Measurements from ENCODE around the gene RPS5. TPM values are rescaled to one million over a fixed set of nuclear protein-coding genes. Genes with fewer than 3 reads are reported as not detected.
"Not testable (repeated sequence)": the region's sequence is repeated elsewhere in the genome, so short reads cannot be mapped to it uniquely, and the experiment has no call there.

RPS5 gene
- total and polyA plus RNA-seq, 7 experiments from 2014 or later: 911 to 1,925 (median 1,596) TPM

DNA sequence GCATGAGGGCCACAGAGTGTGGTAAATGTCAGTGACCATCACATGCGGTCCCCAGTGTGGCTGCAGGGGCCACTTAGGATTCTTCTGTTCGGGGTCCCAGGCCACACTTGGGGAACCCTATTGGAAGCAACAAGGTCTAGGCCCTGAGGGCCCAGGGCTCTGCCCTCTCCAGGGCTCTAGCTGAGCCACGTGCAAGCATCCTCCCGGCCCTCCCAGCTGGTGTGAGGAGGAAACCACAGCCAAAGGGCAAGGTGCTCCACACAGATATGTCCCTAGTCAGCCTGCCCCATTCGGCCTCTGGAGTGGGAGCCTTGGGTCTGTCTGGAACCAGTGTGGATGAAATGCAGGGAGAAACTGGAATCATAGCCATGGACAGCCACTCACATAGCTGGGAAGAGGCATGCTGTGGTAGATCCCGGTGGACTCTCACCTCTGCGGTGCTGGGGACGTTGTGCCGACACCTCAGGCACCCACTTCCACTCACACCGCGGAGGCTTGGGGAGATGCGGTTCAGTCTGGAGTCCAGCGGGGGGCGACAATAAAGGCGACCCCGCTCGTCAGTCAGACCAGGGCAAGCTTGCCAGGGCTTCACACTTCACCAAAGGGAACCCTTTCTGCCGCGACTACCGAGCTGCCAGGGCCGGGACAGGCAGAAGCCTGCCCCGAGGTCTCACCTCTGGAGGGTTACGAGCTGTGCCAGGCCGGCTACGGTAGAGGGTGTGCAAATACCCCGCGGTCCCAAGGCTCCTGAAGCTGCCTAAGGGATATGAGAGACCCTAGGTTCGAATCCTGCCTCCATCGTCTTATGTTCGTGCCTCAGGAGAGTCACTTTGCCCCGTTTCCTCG is 20.3 kb upstream of the RPS5 start:
- intact Hi-C loops (cut with micrococcal nuclease): no loop called here
- ATAC-seq: no peak
- peaks cover 0 to 4% (median 0%) of the 10 kb centered on the region in 5 donors for H3K36me3 Mint-ChIP-seq
- Histone ChIP-seq H3K4me1 (ENCODE audit: control insufficient read depth in 2 of 2, insufficient read depth in 2 of 2, low read length in 2 of 2) (peaks cover 2 to 3% of the 10 kb centered on the region in 2 donors), H3K27me3 (ENCODE audit: control insufficient read depth in 2 of 2, insufficient read depth in 2 of 2, low read length in 2 of 2) (no peaks in the 10 kb centered on the region), H3K4me3 (ENCODE audit: low read length) (no peak overlapping the region), H3K27ac (ENCODE audit: low read depth, low read length) (no peak overlapping the region), H3K36me3 (ENCODE audit: control insufficient read depth in 2 of 3, insufficient read depth in 3 of 3, low read length in 3 of 3) (peaks cover 0 to 4% (median 0%) of the 10 kb centered on the region in 3 experiments), H3K9me3 (ENCODE audit: control insufficient read depth in 2 of 3, low read length in 3 of 3) (no peaks in the 10 kb centered on the region)
- H3K9me3 Mint-ChIP-seq: no peaks in the 10 kb centered on the region
- peaks cover 5 to 9% (median 9%) of the 10 kb centered on the region in 7 donors for H3K4me1 Mint-ChIP-seq
- ChIA-PET CTCF (no interaction called here), POLR2A (interaction anchor here (0.6 kb wide), 1 partner anchor 1017 kb away, joined by 3 read pairs; no protein-coding TSS in a partner anchor)
- H3K27ac Mint-ChIP-seq: no peak overlapping the region
- H3K4me3 Mint-ChIP-seq: no peak overlapping the region
- peaks cover 0 to 2% (median 0%) of the 10 kb centered on the region in 5 donors for H3K27me3 Mint-ChIP-seq
- no peak for DNase-seq

GRCh38 chr19:58367698-58368454 is 19.2 kb upstream of the RPS5 start:
- Mint-ChIP-seq H3K9me3 (no peaks in the 10 kb centered on the region), H3K4me1 (peaks cover 0 to 2% (median 1%) of the 10 kb centered on the region in 7 donors), H3K36me3 (peaks cover 0 to 4% (median 0%) of the 10 kb centered on the region in 5 donors), H3K4me3 (no peak overlapping the region), H3K27ac (no peak overlapping the region), H3K27me3 (no peaks in the 10 kb centered on the region)
- POLR2A ChIA-PET: no interaction called here
- Histone ChIP-seq H3K36me3 (ENCODE audit: control insufficient read depth in 2 of 3, insufficient read depth in 3 of 3, low read length in 3 of 3) (no peaks in the 10 kb centered on the region), H3K4me1 (ENCODE audit: control insufficient read depth in 2 of 2, insufficient read depth in 2 of 2, low read length in 2 of 2) (no peaks in the 10 kb centered on the region), H3K4me3 (ENCODE audit: low read length) (no peak overlapping the region), H3K27me3 (ENCODE audit: control insufficient read depth in 2 of 2, insufficient read depth in 2 of 2, low read length in 2 of 2) (no peaks in the 10 kb centered on the region), H3K27ac (ENCODE audit: low read depth, low read length) (no peak overlapping the region), H3K9me3 (ENCODE audit: control insufficient read depth in 2 of 3, low read length in 3 of 3) (no peaks in the 10 kb centered on the region)
- intact Hi-C loops (cut with micrococcal nuclease): no loop called here
- CTCF ChIA-PET: no interaction called here
- ATAC-seq (no peak), DNase-seq (no peak)

DNA sequence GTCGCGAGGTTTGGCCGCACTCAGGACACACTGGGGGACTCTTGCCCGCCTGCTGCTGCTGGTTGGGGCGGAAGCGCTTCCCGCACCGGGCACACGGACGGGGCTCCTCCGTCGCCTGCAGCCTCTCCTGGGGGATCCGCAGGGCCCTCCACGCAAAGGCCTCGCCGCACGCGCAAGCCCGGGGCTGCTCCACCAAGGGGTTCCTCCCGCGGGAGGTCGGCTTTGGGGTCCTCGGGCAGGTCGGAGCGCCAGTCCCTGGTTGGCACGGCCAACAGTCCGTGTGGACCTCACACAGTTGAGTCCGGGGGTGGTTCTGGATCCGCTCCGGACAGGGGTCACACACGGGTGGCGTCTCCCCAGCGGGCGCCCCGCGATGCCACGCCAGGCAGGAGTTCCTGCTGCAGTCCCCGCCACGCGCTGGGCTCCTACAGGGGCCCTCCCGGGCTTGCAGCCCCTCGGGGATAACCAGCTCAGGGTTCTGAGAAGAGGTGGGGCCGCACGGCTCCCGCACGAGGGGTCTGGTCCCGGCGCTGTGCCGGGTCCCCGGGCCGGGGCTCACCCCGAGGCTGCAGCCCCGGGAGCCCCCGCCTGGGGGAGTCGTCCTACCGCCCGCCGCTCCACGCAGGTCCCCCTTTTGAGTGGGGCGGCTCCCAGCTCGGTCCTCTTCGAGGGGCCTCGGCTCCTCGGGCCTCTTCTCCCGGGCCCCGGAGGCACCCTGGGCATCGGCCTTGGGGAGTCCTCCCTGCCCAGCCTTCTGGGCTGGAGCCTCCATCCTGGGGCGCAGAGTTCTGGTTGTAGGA is 18.3 kb upstream of the RPS5 start:
- no peak overlapping the region for H3K4me3 ChIP-seq (ENCODE audit: low read length)
- Mint-ChIP-seq H3K27ac (no peak overlapping the region), H3K9me3 (no peaks in the 10 kb centered on the region), H3K4me1 (no peaks in the 10 kb centered on the region), H3K4me3 (no peak overlapping the region), H3K36me3 (peaks cover 0 to 4% (median 0%) of the 10 kb centered on the region in 5 donors), H3K27me3 (no peaks in the 10 kb centered on the region)
- H3K4me1 ChIP-seq (ENCODE audit: control insufficient read depth in 2 of 2, insufficient read depth in 2 of 2, low read length in 2 of 2): no peaks in the 10 kb centered on the region
- H3K9me3 ChIP-seq (ENCODE audit: control insufficient read depth in 2 of 3, low read length in 3 of 3): no peaks in the 10 kb centered on the region
- no peaks in the 10 kb centered on the region for H3K27me3 ChIP-seq (ENCODE audit: control insufficient read depth in 2 of 2, insufficient read depth in 2 of 2, low read length in 2 of 2)
- no peaks in the 10 kb centered on the region for H3K36me3 ChIP-seq (ENCODE audit: control insufficient read depth in 2 of 3, insufficient read depth in 3 of 3, low read length in 3 of 3)
- intact Hi-C loops (cut with micrococcal nuclease): no loop called here
- no peak overlapping the region for H3K27ac ChIP-seq (ENCODE audit: low read depth, low read length)
- CTCF ChIA-PET: no interaction called here
- POLR2A ChIA-PET: interaction anchor here (1.4 kb wide), 1 partner anchor 11 kb away, joined by 4 read pairs; no protein-coding TSS in a partner anchor
- ATAC-seq: no peak
- no peak for DNase-seq

- H3K9me3 Mint-ChIP-seq: no peaks in the 10 kb centered on the region
- H3K27me3 ChIP-seq (ENCODE audit: control insufficient read depth in 2 of 2, insufficient read depth in 2 of 2, low read length in 2 of 2): no peaks in the 10 kb centered on the region
- no peaks in the 10 kb centered on the region for H3K36me3 ChIP-seq (ENCODE audit: control insufficient read depth in 2 of 3, insufficient read depth in 3 of 3, low read length in 3 of 3)
- H3K4me3 ChIP-seq (ENCODE audit: low read length): no peak overlapping the region
- H3K27ac ChIP-seq (ENCODE audit: low read depth, low read length): no peak overlapping the region
- H3K9me3 ChIP-seq (ENCODE audit: control insufficient read depth in 2 of 3, low read length in 3 of 3): no peaks in the 10 kb centered on the region
- POLR2A ChIA-PET: interaction anchor here (1.9 kb wide), 1 partner anchor 9 kb away, joined by 13 read pairs; the partner anchor contains the start of gene ZNF497
- ATAC-seq: no peak
- H3K4me1 Mint-ChIP-seq: peaks cover 0 to 2% (median 0%) of the 10 kb centered on the region in 7 donors
- H3K4me1 ChIP-seq (ENCODE audit: control insufficient read depth in 2 of 2, insufficient read depth in 2 of 2, low read length in 2 of 2): no peaks in the 10 kb centered on the region
- intact Hi-C loops (cut with micrococcal nuclease): no loop called here
- H3K36me3 Mint-ChIP-seq: peaks cover 0 to 4% (median 0%) of the 10 kb centered on the region in 5 donors
- H3K4me3 Mint-ChIP-seq: no peak overlapping the region
- DNase-seq: peak in 1 of 9 donors; percentile 3
- no peaks in the 10 kb centered on the region for H3K27me3 Mint-ChIP-seq
- CTCF ChIA-PET: no interaction called here
- no peak overlapping the region for H3K27ac Mint-ChIP-seq
These were observed 14.5 kb upstream of the RPS5 start for GRCh38 chr19:58372311-58373133.

DNA sequence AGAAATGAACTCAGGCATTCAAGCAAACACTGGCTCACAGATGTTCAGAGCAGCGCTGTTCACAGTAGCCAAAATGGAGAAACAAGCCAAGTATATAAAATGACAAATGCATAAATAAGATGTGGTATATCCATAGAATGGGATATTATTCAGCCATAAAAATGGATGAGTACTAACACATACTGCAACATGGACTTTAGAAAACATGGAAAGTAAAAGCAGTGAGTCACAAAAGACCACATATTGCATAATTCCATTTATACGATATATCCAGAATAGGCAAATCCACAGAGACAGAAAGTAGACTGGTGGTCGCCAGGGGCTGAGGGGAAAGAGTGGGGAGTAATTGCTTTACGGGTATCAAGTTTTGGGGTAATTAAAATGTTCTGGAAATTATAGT is 12.9 kb upstream of the RPS5 start:
- Mint-ChIP-seq H3K4me1 (peaks cover 0 to 8% (median 4%) of the 10 kb centered on the region in 7 donors), H3K36me3 (peaks cover 0 to 4% (median 0%) of the 10 kb centered on the region in 5 donors), H3K27ac (no peak overlapping the region), H3K9me3 (no peaks in the 10 kb centered on the region), H3K4me3 (no peak overlapping the region), H3K27me3 (no peaks in the 10 kb centered on the region)
- intact Hi-C loops (cut with micrococcal nuclease): no loop called here
- DNase-seq (no peak), ATAC-seq (no peak)
- ChIA-PET POLR2A (interaction anchor here (1.9 kb wide), 1 partner anchor 11 kb away, joined by 13 read pairs; the partner anchor contains the start of gene ZNF497), CTCF (no interaction called here)
- Histone ChIP-seq H3K36me3 (ENCODE audit: control insufficient read depth in 2 of 3, insufficient read depth in 3 of 3, low read length in 3 of 3) (no peaks in the 10 kb centered on the region), H3K9me3 (ENCODE audit: control insufficient read depth in 2 of 3, low read length in 3 of 3) (no peaks in the 10 kb centered on the region), H3K4me3 (ENCODE audit: low read length) (no peak overlapping the region), H3K27ac (ENCODE audit: low read depth, low read length) (no peak overlapping the region), H3K27me3 (ENCODE audit: control insufficient read depth in 2 of 2, insufficient read depth in 2 of 2, low read length in 2 of 2) (no peaks in the 10 kb centered on the region), H3K4me1 (ENCODE audit: control insufficient read depth in 2 of 2, insufficient read depth in 2 of 2, low read length in 2 of 2) (no peaks in the 10 kb centered on the region)

DNA sequence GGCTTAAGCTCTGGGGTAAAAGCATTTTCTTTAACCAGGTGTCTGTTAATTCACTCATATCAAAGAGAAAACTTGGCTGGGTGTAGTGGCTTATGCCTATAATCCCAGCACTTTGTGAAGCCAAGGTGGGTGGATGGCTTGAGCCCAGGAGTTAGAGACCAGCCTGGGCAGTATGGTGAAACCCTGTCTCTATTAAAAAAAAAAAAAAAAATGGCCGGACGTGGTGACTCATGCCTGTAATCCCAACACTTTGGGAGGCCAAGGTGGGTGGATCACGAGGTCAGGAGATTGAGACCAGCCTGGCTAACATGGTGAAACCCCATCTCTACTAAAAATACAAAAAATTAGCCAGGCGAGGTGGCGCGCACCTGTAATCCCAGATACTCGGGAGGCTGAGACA is 10.3 kb upstream of the RPS5 start:
- CTCF ChIA-PET; H3K4me3 ChIP-seq (ENCODE audit: low read length); DNase-seq; H3K36me3 ChIP-seq (ENCODE audit: control insufficient read depth in 2 of 3, insufficient read depth in 3 of 3, low read length in 3 of 3); intact Hi-C loops (cut with micrococcal nuclease); H3K4me3 Mint-ChIP-seq; H3K27ac Mint-ChIP-seq; H3K36me3 Mint-ChIP-seq; ATAC-seq; H3K27ac ChIP-seq (ENCODE audit: low read depth, low read length); POLR2A ChIA-PET; H3K9me3 Mint-ChIP-seq; H3K27me3 Mint-ChIP-seq; H3K9me3 ChIP-seq (ENCODE audit: control insufficient read depth in 2 of 3, low read length in 3 of 3); H3K27me3 ChIP-seq (ENCODE audit: control insufficient read depth in 2 of 2, insufficient read depth in 2 of 2, low read length in 2 of 2): not testable (repeated sequence)
- H3K4me1 ChIP-seq (ENCODE audit: control insufficient read depth in 2 of 2, insufficient read depth in 2 of 2, low read length in 2 of 2): peaks cover 11 to 15% of the 10 kb centered on the region in 2 donors
- H3K4me1 Mint-ChIP-seq: peaks cover 11 to 24% (median 20%) of the 10 kb centered on the region in 7 donors

Data from naive thymus-derived CD4-positive, alpha-beta T cell (primary cell).